HG03108 (cell line): ENCODE data around the gene CXCL10.
"Not testable (repeated sequence)": the region's sequence is repeated elsewhere in the genome, so short reads cannot be mapped to it uniquely, and the experiment has no call there.

Experiments used
- ATAC-seq: cut with Tn5 transposase; IDR thresholded peaks from one replicate; pipeline ENCODE4 v1.9.1; 2021; ENCODE audit warnings: moderate library complexity; ENCODE audit not compliant: unreplicated experiment

CXCL10 gene

DNA sequence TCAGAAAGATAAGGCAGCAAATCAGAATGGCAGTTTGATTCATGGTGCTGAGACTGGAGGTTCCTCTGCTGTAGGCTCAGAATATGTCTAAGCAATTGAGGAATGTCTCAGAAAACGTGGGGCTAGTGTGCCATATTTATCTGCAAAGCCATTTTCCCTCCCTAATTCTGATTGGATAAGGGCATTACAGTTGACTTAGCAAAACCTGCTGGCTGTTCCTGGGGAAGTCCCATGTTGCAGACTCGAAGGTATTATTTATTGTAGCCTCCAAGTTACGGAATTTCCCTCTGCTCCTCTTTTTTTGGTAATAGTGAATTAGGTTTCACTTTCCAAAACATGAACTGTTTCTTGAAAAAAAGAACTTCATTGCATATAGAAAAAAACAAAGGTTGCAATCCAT is at the start of gene CXCL10:
Gene CXCL10, minus strand, starts transcription at position 109 of the 400 bp plus-strand sequence. Its CDS starts 66 bp downstream, at position 43.
- ATAC-seq, result no peak

DNA sequence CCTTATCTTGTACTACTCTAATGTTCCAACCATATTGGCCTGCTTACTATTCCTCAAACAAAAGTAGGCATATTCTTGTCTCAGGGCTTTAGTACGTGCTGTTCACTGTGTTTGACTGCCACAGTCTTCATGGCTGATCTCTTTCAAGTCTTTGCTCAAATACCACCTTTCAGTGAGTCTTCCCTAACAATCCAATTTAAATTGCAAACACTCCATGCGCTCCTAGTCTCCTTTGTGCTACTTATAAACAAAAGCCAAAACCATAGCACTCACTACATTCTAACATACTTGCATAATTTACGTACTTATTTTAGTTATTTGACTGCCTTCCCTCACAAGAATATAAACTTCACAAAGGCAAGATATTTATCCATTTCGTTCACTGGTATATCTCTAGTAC is 49.5 kb upstream of the CXCL10 start:
- ATAC-seq, result no peak

DNA sequence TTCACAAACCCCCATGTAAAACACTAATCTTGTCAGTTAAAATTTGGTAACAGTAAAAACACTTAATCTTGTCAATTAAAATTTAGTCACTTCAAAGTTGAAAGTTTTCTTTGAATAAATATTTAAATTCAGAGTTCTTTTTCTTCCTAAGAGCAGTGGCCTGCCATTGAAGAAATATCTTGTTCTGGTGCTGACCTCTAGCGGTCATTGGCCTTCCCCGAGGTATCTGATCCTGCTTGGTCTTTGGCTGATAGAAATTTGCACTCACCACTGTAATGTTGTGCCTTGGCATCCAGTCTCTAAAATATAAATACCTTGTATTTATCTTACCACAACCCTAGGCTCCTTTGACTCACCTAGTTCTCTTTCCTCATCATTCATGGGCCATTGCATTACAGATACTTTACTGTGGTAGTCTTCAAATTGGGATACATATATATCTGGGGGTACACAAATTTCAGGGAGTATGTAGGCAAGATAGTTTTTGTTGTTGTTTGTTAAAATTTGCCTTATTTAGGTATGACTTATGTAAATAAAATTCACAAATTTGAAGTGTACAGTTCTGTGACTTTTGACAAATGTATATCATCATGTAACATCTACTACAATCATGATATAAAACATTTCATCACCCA is 44.5 kb upstream of the CXCL10 start:
- peak; percentile 80 for ATAC-seq

DNA sequence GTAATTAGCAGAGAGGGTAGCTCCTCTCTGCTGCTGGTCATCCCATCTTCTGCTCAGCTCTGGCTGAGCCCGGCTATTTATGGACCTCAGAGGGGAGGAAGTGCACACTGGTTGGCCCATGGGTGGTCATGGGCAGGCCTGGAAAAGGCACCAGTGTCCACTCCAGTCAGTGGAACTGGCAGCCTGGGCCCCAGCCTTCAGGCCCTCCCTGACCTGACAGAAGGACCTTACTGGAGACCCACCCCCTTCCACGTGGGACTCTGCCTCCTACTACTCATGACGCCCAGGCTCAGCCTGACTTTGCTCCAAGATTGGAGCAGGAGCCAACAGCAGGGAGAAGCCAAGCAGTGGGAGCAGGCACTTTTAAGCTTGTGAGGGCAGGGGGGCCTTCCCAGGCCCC is 43.2 kb upstream of the CXCL10 start:
- ATAC-seq, result no peak

DNA sequence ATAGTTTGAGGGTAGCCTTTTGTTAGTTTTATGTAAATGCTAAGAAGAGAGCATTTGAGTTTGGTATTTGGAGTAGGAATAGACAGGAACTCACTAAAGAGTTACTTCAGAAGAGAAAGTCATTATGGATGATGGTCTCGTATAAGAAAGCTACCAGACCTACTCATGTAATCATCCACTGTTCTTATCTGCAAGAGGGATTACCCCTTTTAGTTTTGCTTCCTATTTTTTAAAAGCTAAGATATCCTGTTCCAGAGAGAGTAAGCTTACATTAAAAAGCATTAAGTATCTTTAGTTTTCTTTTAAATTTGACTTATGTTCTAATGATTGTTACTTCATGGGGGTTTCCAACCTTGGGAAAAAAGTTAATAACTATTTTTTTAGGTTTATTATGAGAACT is 38.7 kb upstream of the CXCL10 start:
- ATAC-seq, result peak; percentile 68

DNA sequence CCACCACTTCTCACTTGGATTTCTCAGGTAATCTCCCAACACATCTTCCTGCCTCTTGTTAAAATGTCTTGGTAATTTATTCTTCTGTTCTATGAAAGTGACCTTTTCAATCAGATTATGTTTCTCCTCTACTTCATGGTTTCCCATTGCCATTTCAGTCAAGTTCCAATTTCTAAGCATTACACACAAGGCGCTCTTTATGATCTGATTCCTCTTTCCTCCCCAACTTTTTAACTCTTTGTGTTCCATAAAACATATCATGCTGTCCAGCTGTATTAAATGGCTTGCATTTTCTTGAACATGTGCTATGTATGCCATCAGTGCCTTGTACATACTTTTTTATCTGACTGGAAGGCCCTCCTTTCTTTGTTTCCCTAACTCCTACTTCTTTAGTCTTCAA is 38.1 kb upstream of the CXCL10 start:
- no peak for ATAC-seq

DNA sequence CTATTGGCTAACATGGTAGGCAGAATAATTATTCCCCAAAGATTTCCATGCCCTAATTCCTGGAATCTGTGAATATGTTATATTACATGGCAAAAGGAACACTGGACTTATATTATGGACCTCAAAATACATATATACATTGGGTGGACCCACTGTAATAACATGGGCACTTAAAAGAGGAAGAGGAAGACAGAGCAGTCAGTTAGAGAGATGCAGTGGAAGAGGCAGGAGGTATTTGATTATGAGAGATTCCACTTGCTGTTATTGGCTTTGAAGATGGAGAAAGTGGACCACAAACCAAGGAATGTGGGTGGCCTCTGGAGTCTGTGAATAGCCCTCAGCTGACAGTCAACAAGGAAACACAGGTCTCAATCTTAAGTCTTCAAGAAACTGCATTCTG is 37.2 kb upstream of the CXCL10 start:
- ATAC-seq, result no peak

DNA sequence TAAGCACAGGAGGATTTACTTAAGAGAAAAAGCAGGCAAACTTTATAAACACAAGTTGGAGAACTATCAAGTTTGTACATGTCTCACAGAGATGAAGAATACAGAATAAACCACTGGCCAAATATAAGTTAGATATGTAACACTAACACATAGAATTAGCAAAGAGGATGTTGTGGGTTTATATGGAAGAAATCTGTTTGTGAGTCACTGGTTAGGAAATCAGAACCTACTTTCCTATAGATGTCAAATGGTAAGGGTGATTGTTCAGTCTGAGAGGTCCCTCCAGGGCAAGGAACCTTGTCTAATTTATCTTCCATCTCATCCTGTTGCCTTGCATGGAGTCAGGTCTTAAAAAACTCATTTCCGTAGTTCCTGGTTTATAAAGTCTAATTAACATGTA is 36.5 kb upstream of the CXCL10 start:
- no peak for ATAC-seq

DNA sequence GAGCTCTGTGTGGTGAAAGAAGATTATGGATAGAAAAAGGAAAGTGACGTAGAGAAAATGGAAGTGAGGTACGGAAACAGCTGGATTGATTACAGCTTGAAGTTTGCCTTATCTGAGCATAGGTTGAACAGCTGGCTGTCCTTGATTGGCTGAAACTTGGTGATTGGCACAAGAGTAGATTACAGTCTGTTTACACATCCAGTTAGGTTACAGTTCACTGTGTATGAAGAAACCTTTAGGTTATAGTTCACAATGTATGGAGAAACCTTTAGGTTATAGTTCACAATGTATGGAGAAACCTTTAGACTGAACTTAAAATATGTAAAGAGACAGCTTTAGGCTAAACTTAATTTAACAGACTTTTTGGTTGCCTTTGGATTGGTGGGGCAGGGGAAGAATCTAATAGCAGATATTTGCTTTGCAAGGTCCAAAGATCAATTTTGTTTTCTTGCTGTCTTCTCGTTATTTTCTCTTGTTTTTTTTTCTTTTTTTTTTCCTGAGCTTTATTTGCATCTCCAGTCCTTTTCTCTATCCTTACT is 35.7 kb upstream of the CXCL10 start:
- ATAC-seq, result no peak

DNA sequence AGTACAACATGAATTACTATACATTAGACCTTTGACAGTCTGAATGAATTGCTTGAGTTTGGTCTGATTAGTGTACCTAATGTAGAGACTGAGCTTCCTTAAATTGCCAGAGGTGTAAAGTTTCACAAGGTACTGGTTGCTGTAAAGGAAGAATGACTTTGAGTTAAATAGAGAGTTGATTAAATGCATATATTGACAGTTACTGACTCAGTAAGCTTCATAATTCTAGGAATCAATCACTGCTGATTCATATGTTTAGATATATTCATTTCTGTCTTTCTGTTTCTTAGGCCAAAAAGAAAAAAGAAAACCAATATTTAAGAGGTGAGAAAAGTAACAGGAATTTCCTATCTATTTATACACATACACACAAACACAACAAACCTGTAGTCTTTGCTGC is 35.0 kb upstream of the CXCL10 start:
- no peak for ATAC-seq

DNA sequence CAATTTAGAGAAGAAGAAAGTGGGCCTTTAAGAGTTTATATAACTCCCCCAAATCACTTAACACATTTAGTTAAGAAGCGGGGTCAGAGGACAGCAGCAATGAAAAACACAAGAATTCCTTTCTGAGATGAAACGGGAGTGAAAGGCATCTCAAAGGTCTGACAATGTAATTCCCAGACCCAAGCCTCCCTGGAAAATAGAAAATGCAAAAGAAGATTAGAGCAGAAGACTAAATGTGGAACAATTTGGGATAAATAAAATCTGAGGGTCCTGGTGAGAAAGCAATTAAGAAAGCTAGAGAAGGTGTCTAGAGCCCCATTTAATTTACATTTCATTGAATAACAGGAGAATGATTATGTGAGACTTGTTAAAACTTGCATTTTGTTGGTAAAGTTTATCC is 32.1 kb upstream of the CXCL10 start:
- ATAC-seq, result no peak

DNA sequence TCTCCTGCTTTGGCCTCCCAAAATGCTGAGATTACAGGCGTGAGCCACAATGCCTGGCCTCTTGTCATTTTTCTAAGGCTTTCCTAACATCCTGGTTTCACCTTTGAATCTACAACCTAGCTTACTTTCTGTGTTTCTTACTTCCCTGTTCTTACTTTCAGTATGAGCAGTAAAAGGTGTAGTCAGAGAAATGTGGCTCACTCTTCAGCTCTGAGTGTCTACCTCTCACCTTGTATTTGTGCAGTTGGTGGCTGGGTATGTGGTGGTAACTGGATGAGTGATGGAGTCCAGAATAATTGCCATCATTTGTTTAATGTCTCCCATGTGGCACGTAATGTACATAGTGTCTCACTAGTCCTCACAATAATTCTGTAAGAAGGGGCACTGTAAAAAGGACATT is 31.7 kb upstream of the CXCL10 start:
- ATAC-seq, result peak; percentile 95

DNA sequence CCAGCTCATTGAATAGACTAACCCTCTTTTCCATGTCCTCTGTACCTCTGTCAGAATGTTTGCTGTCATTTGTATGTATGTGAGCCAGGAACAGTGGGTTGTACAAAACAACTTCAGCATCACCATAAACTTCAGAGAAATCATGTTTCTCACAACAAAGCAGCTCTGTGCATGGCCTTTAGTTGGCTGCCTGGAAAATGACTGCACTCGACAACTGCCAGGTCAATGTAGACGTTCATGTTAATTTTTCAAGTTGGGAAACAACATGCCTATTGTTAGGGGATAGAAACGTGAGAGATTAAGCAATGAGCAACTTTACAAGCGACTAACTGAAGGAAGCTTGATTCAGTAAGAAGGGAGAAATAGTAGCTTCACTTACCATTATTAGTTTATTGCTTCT is 30.4 kb upstream of the CXCL10 start:
- ATAC-seq, result no peak

DNA sequence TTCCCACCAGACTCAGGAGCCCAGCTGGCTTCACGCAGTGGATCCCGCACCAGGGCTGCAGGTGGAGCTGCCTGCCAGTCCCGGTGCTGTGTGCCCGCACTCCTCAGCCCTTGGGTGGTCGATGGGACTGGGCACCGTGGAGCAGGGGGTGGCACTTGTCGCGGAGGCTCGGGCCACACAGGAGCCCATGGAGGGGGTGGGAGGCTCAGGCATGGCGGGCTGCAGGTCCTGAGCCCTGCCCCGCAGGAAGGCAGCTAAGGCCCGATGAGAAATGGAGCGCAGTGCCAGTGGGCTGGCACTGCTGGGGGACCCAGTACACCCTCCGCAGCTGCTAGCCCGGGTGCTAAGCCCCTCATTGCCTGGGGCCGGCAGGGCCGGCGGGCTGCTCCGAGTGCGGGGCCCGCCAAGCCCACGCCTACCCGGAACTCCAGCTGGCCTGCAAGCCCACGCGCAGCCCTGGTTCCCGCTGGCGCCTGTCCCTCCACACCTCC is 27.3 kb upstream of the CXCL10 start:
- not testable (repeated sequence) for ATAC-seq

DNA sequence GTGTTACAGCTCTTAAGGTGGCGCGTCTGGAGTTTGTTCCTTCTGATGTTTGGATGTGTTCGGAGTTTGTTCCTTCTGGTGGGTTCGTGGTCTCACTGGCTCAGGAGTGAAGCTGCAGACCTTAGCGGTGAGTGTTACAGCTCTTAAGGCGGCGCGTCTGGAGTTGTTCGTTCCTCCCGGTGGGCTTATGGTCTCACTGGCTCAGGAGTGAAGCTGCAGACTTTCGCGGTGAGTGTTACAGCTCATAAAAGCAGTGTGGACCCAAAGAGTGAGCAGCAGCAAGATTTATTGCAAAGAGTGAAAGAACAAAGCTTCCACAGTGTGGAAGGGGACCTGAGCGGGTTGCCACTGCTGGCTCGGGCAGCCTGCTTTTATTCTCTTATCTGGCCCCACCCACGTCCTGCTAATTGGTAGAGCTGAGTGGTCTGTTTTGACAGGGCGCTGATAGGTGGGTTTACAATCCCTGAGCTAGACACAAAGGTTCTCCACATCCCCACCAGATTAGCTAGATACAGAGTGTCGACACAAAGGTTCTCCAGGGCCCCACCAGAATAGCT is 26.6 kb upstream of the CXCL10 start:
- not testable (repeated sequence) for ATAC-seq

DNA sequence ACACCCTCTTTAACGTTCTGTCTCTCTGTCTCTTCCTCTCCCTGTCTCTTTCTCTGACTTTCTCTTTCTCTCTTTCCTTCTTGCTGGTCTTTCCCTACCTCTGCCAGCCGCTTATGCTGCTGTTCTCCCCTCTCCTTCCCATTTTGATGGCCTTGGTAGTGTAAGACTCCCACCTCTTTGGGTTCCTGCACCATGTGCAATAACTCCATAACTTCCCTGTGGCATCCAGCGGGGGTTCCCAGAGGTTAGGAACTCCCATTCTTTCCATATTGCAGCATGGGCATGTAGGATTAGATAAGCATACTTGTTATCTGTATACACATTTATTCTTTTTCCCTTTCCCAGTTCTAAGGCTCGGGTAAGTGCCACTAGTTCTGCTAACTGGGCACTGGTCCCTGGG is 21.4 kb upstream of the CXCL10 start:
- ATAC-seq, result not testable (repeated sequence)

DNA sequence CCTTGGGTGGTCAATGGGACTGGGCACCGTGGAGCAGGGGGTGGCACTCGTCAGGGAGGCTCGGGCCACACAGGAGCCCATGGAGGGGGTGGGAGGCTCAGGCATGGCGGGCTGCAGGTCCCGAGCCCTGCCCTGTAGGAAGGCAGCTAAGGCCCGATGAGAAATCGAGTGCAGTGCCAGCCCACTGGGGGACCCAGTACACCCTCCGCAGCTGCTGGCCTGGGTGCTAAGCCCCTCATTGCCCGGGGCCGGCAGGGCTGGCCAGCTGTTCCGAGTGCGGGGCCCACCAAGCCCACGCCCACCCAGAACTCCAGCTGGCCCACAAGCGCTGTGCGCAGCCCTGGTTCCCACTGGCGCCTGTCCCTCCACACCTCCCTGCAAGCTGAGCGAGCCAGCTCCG is 20.0 kb upstream of the CXCL10 start:
- ATAC-seq, result not testable (repeated sequence)

DNA sequence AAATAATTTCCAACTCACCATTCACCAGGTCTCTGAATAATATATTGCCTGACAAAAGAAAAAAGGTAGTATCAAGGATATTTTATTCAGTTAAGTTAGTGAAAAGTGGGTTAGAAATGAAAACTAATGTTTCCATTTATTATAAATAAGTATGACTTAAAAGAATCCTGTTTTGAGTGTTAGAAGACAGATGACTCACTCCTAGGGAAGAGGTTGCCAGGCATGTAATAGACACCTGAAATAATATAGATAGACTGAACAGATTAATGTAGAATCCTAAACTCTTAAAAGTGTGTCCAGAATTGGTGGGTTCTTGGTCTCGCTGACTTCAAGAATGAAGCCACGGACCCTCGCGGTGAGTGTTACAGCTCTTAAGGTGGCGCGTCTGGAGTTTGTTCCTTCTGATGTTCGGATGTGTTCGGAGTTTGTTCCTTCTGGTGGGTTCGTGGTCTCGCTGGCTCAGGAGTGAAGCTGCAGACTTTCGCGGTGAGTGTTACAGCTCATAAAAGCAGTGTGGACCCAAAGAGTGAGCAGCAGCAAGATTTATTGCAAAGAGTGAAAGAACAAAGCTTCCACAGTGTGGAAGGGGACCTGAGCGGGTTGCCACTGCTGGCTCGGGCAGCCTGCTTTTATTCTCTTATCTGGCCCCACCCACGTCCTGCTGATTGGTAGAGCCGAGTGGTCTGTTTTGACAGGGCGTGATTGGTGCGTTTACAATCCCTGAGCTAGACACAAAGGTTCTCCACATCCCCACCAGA is 19.1 kb upstream of the CXCL10 start:
- not testable (repeated sequence) for ATAC-seq

DNA sequence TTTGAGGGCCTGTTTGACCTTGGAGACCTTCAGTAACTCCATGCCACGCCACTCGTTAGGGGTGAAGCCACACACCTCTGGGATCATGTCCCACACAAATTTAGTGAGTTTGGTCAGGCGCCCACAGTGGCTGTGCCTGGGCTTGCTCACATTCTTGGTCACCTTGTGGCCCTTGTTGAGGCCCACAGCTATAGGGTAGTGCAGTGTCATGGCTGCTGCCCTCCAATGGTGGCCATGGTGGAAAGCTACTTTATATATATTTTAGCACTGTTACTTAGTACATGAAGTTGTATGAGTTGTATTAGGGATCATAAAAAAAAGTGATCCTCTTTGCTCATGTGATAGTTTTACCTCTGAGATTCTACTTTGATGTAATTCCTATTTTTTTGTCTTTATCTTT is 13.6 kb upstream of the CXCL10 start:
- no peak for ATAC-seq

DNA sequence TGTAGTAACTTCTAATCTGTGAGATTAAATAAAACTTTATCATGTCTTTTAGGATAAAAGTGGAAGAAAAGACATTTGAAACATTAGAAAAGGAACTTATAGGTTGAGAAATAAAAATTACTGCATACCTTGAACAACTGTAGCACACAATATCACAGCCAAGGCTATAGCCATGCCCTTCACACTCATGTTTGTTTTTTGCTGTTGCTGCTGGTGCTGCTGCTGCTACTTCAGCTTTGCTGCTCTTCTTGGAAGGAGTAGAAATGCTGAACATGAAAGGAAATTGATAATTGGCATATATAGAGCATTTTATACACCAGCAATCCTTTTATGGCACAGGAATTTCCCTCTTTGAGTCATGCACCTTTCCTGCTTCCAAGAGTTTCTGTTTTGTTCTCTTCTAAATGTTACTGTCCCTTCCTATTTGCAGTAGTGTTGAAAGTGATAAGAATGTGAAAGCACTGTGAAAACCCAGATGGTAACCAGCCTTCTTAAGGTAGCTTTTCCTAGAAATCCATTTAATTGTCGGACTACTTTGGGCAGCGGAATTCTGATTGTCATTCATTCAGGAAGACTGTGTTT is 12.6 kb upstream of the CXCL10 start, which contains the start of gene CXCL11:
Gene CXCL11, minus strand, starts transcription at position 272 of the 582 bp plus-strand sequence. Its CDS starts 83 bp downstream, at position 189.
- ATAC-seq, result no peak

DNA sequence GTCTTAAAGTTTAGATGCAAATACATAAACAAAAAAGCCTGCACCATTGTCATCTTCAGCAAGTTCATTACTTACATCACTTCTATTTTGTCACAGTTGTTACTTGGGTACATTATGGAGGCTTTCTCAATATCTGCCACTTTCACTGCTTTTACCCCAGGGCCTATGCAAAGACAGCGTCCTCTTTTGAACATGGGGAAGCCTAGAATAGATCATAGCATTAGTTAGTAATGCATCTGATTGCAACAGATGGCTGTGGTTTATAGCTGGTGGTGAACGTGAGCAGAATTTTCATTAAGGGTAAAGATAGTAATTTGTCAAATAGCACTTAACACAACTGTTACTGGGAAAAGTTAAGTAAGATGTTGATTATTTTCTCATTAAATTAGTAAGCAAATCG is 11.8 kb upstream of the CXCL10 start:
- ATAC-seq, result no peak
